Epidermal melanocyte (primary cell): ENCODE measurements around the gene PLB1.
A peak's percentile ranks its signal among the peaks of the same experiment; 100 is the strongest.

Source experiments
- DNase-seq: peaks from one replicate; pipeline ENCODE4 v3.0.0; 2011; ENCODE audit warnings: low spot score; ENCODE audit not compliant: insufficient read length

Gene PLB1

GRCh38 chr2:28565033-28565432 is 69.2 kb downstream of the PLB1 start:
- DNase-seq = no peak

- DNase-seq = no peak
Measured at GRCh38 chr2:28565720-28566295, 69.9 kb downstream of the PLB1 start.

- DNase-seq = peak; percentile 72
Measured at GRCh38 chr2:28566521-28567041, 70.7 kb downstream of the PLB1 start.

- DNase-seq = no peak
Measured at GRCh38 chr2:28567061-28567471, 71.2 kb downstream of the PLB1 start.

DNA sequence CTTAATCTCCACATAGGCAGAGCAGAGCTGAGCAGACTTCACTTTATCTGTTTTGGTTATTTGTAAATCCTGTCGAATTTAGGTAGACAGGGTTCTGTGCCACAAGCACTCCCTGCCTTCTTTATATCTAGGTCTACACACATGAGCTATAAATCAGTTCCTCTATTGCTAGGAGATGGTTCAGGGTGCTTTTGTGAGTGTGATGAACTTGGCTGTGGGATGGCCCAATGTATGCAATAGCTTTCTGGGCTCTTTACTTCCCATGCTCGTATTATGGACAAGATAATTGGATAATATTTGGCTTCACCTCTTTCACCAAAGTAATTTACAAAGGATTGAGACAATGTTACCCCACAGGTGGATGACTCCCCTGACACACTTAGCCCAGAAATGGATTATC is 72.2 kb downstream of the PLB1 start:
- DNase-seq = no peak

- no peak for DNase-seq
Measured at GRCh38 chr2:28568533-28568932, 72.7 kb downstream of the PLB1 start.

GRCh38 chr2:28570431-28570830 is 74.6 kb downstream of the PLB1 start:
- DNase-seq = no peak

DNA sequence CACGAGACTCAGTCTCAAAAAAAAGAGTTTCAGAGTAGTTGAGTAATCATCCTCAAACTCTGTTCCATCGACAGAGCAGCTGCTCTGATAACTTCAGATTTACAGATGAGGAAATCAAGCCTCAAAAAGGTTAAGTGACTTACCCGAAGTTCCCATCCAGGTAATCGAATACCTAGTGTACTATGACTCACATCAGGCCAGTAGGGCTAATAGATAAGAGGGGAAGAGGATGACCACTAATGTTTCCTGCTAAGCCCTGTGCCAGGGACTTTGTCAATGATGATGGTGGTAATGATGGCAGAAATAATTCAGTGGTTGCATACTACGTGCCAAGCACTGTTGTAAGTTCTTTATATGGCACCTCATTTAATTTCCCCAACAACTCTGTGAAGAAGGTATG is 80.9 kb downstream of the PLB1 start:
- no peak for DNase-seq

GRCh38 chr2:28577791-28578680 is 82.2 kb downstream of the PLB1 start:
- DNase-seq = no peak

GRCh38 chr2:28578774-28579173 is 82.9 kb downstream of the PLB1 start:
- DNase-seq = no peak

GRCh38 chr2:28579606-28580005 is 83.7 kb downstream of the PLB1 start:
- DNase-seq = no peak

- DNase-seq = no peak
Measured at GRCh38 chr2:28580078-28580477, 84.2 kb downstream of the PLB1 start.

- DNase-seq = no peak
Measured at GRCh38 chr2:28581312-28581711, 85.5 kb downstream of the PLB1 start.

DNA sequence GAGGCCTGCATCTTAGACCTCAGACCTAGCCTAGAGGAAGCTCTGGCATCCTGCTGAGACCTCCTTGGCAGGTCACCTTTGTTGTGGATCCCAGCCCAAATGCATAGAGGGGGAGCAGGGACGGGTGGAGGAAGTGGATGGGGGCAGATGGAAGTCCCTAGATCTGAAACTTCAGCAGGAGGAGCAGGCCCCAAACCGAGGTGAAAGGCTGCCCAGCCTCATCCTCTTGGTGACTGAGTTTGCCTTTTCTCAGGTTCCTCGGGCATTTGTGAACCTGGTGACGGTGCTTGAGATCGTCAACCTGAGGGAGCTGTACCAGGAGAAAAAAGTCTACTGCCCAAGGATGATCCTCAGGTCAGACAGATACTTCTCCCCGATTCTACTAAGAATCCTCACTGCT is 86.3 kb downstream of the PLB1 start:
- DNase-seq = no peak

- DNase-seq = no peak
Measured at GRCh38 chr2:28582595-28582994, 86.7 kb downstream of the PLB1 start.

- peak; percentile 77 for DNase-seq
Measured at GRCh38 chr2:28583899-28584553, 88.2 kb downstream of the PLB1 start.

GRCh38 chr2:28586867-28587266 is 91.0 kb downstream of the PLB1 start:
- no peak for DNase-seq

GRCh38 chr2:28587526-28588291 is 91.8 kb downstream of the PLB1 start:
- no peak for DNase-seq

DNA sequence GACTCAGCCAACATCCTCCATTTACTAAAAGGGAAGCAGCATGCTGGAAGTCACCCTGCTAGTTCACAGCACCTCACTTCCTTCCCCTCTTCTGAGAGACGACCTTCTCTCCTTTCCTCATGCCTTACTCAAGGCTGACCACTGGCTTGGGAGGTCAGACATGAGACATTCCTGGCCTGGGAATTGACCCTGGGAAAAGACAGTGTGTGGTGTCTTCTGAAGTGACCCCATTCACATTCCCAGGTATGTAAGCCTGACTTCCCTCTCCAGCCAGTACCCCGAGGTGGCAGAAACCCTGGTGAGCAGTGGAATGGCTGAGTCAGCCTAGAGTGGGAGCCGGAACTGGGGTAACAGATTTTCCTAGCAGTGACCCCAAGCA is 92.4 kb downstream of the PLB1 start:
- DNase-seq = no peak

GRCh38 chr2:28589746-28590463 is 94.0 kb downstream of the PLB1 start:
- DNase-seq = no peak
